ENCODE data around the gene SCN4B.

The SCN4B gene

GRCh38 chr11:118149493-118149892 lies 3.1 kb downstream of the SCN4B start:
- no peak for DNase-seq

- no peak for DNase-seq
These were observed 3.8 kb downstream of the SCN4B start for GRCh38 chr11:118148856-118149255.

GRCh38 chr11:118148240-118148639 lies 4.4 kb downstream of the SCN4B start:
- DNase-seq, result no peak

GRCh38 chr11:118147502-118147901 lies 5.1 kb downstream of the SCN4B start:
- DNase-seq, result no peak

- DNase-seq, result no peak
These were observed 6.1 kb downstream of the SCN4B start for GRCh38 chr11:118146554-118146953.

- no peak for DNase-seq
These were observed 7.1 kb downstream of the SCN4B start for GRCh38 chr11:118145285-118146227.

GRCh38 chr11:118144301-118145268 lies 8.0 kb downstream of the SCN4B start:
- DNase-seq, result no peak

GRCh38 chr11:118143661-118144185 lies 8.9 kb downstream of the SCN4B start:
- DNase-seq, result no peak

- DNase-seq, result no peak
These were observed 9.8 kb downstream of the SCN4B start for GRCh38 chr11:118142809-118143208.

- no peak for DNase-seq
These were observed 10.5 kb downstream of the SCN4B start for GRCh38 chr11:118142081-118142480.

GRCh38 chr11:118139578-118139977 lies 13.0 kb downstream of the SCN4B start:
- no peak for DNase-seq

GRCh38 chr11:118138839-118139420 lies 13.7 kb downstream of the SCN4B start:
- DNase-seq, result no peak

GRCh38 chr11:118136801-118137200 lies 15.8 kb downstream of the SCN4B start:
- DNase-seq, result no peak

GRCh38 chr11:118136341-118136740 lies 16.3 kb downstream of the SCN4B start:
- DNase-seq, result no peak

GRCh38 chr11:118135796-118136165 lies 16.8 kb downstream of the SCN4B start:
- no peak for DNase-seq

- no peak for DNase-seq
These were observed 17.4 kb downstream of the SCN4B start for GRCh38 chr11:118135051-118135795.

GRCh38 chr11:118133816-118134215 lies 18.8 kb downstream of the SCN4B start:
- DNase-seq, result no peak

GRCh38 chr11:118132385-118133151 lies 20.1 kb downstream of the SCN4B start:
- no peak for DNase-seq

- no peak for DNase-seq
These were observed 23.0 kb downstream of the SCN4B start for GRCh38 chr11:118129471-118130172.

- no peak for DNase-seq
These were observed 23.7 kb downstream of the SCN4B start for GRCh38 chr11:118128721-118129470.
